T1000 (cell line): ENCODE measurements around the gene INS.
"Not testable (repeated sequence)": the region's sequence is repeated elsewhere in the genome, so short reads cannot be mapped to it uniquely, and the experiment has no call there.

ENCODE experiments used
- DNase-seq: peaks from one replicate; lab custom pipeline; 2025; ENCODE audit warnings: mixed read lengths; lab: John Stamatoyannopoulos, UW

INS gene

DNA sequence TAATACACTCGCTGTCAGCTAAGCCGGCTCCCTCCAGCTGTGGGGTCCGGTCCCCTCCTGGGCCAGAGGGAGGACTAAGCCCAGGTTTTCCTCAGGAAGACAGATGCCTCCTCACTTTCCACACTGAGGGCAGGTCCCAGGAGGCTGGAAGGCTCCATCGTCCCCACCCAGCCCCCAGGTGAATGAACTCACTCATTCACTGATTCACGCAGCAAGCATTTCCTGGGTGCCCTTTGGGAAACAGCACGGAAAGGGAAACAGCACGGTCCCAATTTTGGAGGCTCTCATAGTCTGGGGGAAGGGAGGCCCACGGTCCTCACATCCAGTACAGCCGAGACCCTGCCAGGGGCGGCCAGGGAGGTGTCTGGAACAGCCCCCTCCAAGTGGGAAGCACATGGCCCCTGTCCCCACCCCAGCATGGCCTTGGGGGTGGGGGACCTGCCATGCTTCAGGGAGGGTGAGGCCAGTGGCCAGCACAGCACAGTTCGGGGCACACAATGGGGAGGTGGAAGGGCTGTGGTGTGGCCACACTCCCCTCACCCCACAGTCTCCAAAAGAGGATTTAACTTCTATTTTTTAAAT, 19.9 kb upstream of the INS start:
- DNase-seq = no peak

DNA sequence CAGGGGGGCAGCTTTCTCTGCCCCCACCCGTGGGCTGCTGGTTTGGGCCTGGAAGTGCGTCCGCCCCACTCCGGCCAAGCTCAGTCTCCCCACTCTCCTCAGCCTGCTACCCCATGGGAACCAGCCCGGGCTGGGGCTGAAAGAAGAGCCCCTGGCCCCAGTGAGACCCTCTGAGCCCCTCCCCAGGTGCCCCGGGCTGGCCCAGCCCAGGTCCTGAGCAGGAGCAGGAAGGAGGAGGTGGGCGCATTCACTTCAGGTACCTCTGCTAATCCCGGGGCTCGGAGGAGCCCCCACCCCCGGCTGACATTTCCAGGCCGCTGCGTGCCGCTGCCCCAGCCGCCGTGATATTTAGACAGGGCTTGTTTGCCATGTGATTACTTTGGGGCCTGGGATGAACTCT, 19.3 kb upstream of the INS start:
- DNase-seq = no peak

GRCh38 chr11:2179516-2179915, 18.5 kb upstream of the INS start:
- DNase-seq = no peak

GRCh38 chr11:2178906-2179494, 18.0 kb upstream of the INS start:
- no peak for DNase-seq

DNA sequence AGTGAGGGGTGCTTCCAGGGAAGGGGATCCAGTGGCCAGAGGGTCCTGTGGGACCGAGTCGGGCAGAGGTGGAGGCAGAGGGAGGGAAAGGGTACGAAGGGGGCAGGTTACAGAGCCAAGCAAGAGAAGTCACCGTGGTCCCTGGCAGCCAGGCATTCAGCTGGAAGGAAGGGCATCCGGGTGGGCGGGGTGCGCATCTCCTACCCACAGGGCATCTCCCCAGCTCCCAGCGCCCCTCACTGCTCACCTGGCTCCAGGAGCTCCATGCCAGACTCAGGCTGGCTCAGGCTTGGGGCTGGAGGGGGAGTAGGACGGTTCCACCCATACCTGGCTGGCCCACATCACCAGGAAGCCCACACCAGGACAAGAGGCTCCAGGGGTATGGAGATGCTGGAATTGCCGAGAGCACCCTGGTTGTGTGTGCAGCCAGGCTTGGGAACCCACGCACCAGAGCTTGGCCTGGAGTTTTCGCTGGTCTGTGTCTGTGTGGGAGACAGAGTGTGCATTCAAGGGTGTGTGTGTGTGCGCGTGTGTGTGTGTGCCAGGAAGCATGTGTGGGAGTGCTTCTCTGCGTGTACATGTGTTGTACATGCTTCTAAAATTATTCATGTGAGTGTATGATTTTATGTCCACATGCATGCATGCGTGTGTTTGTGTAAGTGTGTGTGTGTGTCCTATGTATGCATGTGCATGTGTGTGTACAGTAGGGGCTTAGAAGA, 17.2 kb upstream of the INS start:
- DNase-seq = not testable (repeated sequence)

DNA sequence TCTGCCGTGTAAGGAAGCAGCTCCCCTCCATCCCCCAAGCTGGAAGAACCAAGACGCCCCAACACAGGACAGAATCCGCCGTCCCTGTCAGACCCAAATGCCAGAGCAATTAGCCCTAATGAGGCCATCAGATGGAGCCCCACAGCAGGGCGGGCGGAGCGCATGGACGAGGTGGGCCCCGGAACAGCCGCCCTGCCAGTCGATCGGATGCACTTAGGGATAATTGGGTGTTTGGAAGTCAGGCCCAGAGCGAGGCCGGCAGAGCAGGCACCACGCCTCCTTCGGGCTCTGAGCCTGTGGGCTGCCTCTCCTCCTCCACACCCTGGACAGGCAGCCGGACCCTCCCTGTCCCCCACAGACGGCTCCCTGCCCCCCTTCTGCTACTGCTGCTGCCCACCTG, 16.1 kb upstream of the INS start:
- DNase-seq = no peak

DNA sequence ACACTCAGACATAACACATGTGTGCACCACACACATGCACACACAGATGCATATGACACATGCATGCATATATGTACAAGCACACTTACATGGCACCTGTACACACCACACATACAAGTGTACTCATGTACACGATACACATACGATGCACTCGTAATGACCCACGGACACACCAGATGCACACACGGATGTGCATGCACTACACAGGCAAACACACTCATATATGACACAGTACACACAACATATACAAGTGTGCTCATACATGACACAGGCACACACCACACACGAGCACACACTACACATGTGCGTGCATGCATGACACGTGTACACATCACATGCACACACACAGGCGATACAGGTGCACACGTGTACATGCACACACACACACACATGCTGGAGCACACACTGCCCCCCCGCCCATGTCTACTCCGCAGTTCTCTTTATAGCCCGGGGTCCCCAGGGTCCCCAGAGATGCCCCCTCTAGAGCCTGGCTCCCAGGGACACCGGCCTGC, 15.4 kb upstream of the INS start:
- no peak for DNase-seq

- DNase-seq = no peak
Observed at GRCh38 chr11:2175659-2176058, 14.7 kb upstream of the INS start.

GRCh38 chr11:2174361-2174760, 13.4 kb upstream of the INS start:
- DNase-seq = no peak

GRCh38 chr11:2173761-2174160, 12.8 kb upstream of the INS start:
- no peak for DNase-seq

GRCh38 chr11:2173150-2173693, 12.2 kb upstream of the INS start:
- DNase-seq = no peak

GRCh38 chr11:2172676-2173075, 11.7 kb upstream of the INS start:
- no peak for DNase-seq

GRCh38 chr11:2171591-2172003, 10.6 kb upstream of the INS start, which contains the start of gene TH:
Gene TH (minus strand): TSS chr11:2171815. CDS start chr11:2171786, 29 bp downstream.
- no peak for DNase-seq

- no peak for DNase-seq
Observed at GRCh38 chr11:2169626-2170570, 8.9 kb upstream of the INS start.

- DNase-seq = no peak
Observed at GRCh38 chr11:2169005-2169378, 8.0 kb upstream of the INS start.

DNA sequence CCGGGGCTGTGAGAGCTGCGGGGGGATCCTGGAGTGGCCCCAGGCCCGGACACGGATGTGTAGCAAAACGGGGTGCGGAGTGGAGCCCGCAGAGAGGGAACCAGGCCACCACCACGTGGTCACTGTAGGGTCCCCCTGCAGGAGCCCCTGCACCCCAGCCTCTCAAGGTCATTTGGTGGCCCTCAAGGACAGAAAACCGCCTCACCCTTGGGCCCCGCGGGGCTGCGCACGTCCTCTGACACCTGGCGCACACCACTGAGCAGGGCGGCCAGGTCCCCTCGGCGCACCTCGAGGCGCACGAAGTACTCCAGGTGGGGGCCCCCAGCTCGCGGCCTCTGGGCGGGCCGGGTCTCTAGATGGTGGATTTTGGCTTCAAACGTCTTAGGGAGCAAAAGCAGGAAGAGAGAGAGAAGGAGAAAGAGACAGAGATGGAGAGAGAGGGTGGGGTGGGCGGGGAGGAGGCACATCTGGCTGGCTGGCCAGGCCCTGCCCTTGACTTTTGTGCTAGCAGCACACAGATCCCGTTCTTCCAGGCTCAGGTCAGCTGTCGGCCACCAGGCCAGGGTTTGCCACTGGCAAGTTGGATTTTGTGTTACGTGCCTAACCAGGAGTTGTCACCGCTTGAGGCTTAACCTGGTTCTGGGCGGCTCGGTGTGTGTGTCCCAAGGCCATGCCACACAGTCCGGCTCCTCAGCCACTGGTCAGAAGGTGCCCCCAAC, 7.4 kb upstream of the INS start:
- DNase-seq = no peak

- no peak for DNase-seq
Observed at GRCh38 chr11:2167141-2168045, 6.4 kb upstream of the INS start.

DNA sequence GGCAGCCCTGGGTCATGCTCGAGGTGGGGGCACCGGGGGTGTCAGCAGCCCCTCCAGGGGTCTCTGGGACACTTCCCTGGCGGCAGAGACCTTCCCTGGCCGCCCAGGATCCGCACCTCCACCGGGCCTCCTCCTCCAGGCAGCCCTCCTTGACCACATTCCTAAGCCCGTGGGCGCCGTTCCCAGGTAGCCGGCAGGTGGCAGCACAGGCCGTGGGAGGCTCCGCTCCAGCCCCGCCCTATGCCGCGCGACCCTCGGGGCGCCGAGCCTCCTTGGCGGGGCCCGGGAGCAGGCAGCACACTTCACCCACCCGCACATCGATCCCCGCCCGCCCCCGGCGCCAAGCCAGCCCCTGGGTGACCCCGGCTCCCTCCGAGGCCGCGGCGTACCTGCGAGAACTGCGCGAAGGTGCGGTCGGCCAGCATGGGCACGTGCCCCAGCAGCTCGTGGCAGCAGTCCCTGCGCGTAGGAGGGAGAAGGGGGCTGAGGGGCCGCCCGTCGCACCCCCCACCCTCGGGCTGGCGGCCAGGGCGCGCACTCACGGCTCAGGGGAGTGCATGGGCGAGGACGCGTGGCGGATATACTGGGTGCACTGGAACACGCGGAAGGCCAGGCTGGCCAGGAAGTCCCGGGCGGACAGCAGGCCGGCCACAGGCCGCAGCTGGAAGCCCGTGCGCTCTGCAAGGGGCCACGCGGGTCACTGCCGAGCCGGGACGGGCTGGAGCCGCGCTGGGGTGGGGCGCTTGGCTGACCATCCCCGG, 5.3 kb upstream of the INS start:
- DNase-seq = no peak

DNA sequence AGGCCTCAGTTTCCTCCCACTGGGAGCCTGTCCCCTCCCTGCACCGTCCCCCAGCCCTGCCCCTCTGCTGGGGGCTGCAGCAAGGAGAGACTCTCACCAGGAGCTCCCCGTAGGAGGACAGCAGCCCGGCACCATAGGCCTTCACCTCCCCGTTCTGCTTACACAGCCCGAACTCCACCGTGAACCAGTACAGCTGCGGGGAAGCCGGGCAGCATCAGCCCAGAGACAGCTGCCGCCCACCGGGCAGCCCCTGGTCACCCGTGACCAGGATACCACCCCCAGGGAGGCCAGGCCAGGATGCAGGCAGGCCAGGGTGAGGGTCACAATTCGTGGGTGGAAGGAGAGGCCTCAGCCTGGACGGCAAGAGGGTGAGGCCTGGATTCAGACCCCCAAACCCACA, 4.6 kb upstream of the INS start:
- no peak for DNase-seq
